Natural killer cell (primary cell): ENCODE data around the gene ITGAE. TPM values are rescaled to one million over a fixed set of nuclear protein-coding genes. Genes with fewer than 3 reads are reported as not detected.

ENCODE experiments used
- ATAC-seq, 3 donors: fragments of 150-1000 bp in 2 of 3; fragments of 200-7000 bp in 1 of 3; cut with Tn5 transposase; 1 replicate in 1 of 3; 2 replicates in 2 of 3; pipeline ENCODE4 v1.10.0; 2021; ENCODE audit warnings: mild to moderate bottlenecking in 2 of 3, moderate library complexity in 2 of 3
- DNase-seq, 2 donors: peaks; one replicate each; pipeline versions ENCODE4 v3.0.0 to v3.0.0-alpha.2; 2013 to 2021; ENCODE audit warnings: mixed read lengths in 1 of 2
- H3K27ac ChIP-seq: one replicate; pipeline ENCODE4 v1.5.1; 2013; ENCODE audit warnings: mild to moderate bottlenecking, low read length
- H3K27me3 ChIP-seq: one replicate; pipeline ENCODE4 v1.6.1; 2013; ENCODE audit warnings: low read length; ENCODE audit not compliant: control insufficient read depth, insufficient read depth
- H3K36me3 ChIP-seq: one replicate; pipeline ENCODE4 v1.6.1; 2013; ENCODE audit warnings: low read length; ENCODE audit not compliant: control insufficient read depth, insufficient read depth
- H3K4me1 ChIP-seq: one replicate; pipeline ENCODE4 v1.6.1; 2013; ENCODE audit warnings: low read length; ENCODE audit not compliant: control insufficient read depth, insufficient read depth
- H3K4me3 ChIP-seq: one replicate; pipeline ENCODE4 v1.5.1; 2013; ENCODE audit warnings: low read length
- H3K9me3 ChIP-seq: one replicate; pipeline ENCODE4 v1.6.1; 2013; ENCODE audit warnings: low read length; ENCODE audit not compliant: control insufficient read depth, insufficient read depth
- H3K27ac Mint-ChIP-seq, 2 donors: one replicate each; pipeline ENCODE4 v1.8.0; 2022; ENCODE audit warnings: mild to moderate bottlenecking in 2 of 2, mixed read lengths in 2 of 2, moderate library complexity in 1 of 2
- H3K27me3 Mint-ChIP-seq, 2 donors: one replicate each; pipeline ENCODE4 v1.8.0; 2022; ENCODE audit warnings: low read depth in 2 of 2, mixed read lengths in 2 of 2
- H3K36me3 Mint-ChIP-seq: one replicate; pipeline ENCODE4 v1.8.0; 2022; ENCODE audit warnings: mixed read lengths
- H3K4me1 Mint-ChIP-seq, 2 donors: one replicate each; pipeline ENCODE4 v1.8.0; 2022; ENCODE audit warnings: mixed read lengths in 2 of 2
- H3K4me3 Mint-ChIP-seq: one replicate; pipeline ENCODE4 v1.8.0; 2022; ENCODE audit warnings: mild to moderate bottlenecking, moderate library complexity, mixed read lengths
- H3K9me3 Mint-ChIP-seq, 2 donors: one replicate each; pipeline ENCODE4 v1.8.0; 2022; ENCODE audit warnings: mixed read lengths in 2 of 2
- CTCF ChIP-seq: fragments of 200-600 bp; IDR thresholded peaks from one replicate; pipeline ENCODE4 v1.8.0; 2022; ENCODE audit warnings: antibody characterized with exemption
- WGBS: methylation state at CpG from one replicate; pipeline ENCODE4 v1.1.7; 2013; ENCODE audit warnings: missing lambda C conversion rate; ENCODE audit not compliant: insufficient coverage; 5-methylcytosine and 5-hydroxymethylcytosine counted together
- intact Hi-C: fragments of 100-400 bp; cut with micrococcal nuclease; formaldehyde crosslinking; loops from one replicate; pipeline ENCODE4 v1.14.2; 2022
- total RNA-seq, 4 donors: library from RNA; stranded (reverse); fragments of 120-200 nt in 1 of 4; gene quantifications; one replicate each; pipeline versions ENCODE4 v1.2.3 to v1.2.4, GENCODE V29; 2013 to 2022

Gene ITGAE
- total RNA-seq, 3 donors from 2014 or later (not counting 1 experiment from before 2014, with no cell fraction given) = 12.8 to 13.8 (median 13.8) TPM

- ATAC-seq (no peak), DNase-seq (no peak)
- Histone ChIP-seq H3K36me3 (no peaks in the 10 kb centered on the region), H3K4me3 (no peak overlapping the region), H3K4me1 (no peaks in the 10 kb centered on the region), H3K27ac (no peak overlapping the region), H3K27me3 (no peaks in the 10 kb centered on the region), H3K9me3 (no peaks in the 10 kb centered on the region)
- Mint-ChIP-seq H3K27me3 (no peaks in the 10 kb centered on the region), H3K4me1 (peaks cover 0 to 6% of the 10 kb centered on the region in 2 donors), H3K36me3 (no peaks in the 10 kb centered on the region), H3K27ac (no peak overlapping the region), H3K9me3 (no peaks in the 10 kb centered on the region), H3K4me3 (no peak overlapping the region)
- 91% methylated on average over 5 of the region's 6 CpGs for WGBS
- no peak for TF ChIP-seq CTCF
- intact Hi-C loops = no loop called here
Observed at GRCh38 chr17:3780986-3781385, 20.0 kb downstream of the ITGAE start.

GRCh38 chr17:3777366-3778120 is 23.4 kb downstream of the ITGAE start:
- no peak overlapping the region for H3K4me3 ChIP-seq
- H3K4me3 Mint-ChIP-seq = no peak overlapping the region
- H3K9me3 Mint-ChIP-seq = no peaks in the 10 kb centered on the region

GRCh38 chr17:3773966-3774365 is 27.0 kb downstream of the ITGAE start:
- H3K27ac ChIP-seq = no peak overlapping the region
- Mint-ChIP-seq H3K9me3 (no peaks in the 10 kb centered on the region), H3K27me3 (peaks cover 0 to 4% of the 10 kb centered on the region in 2 donors), H3K36me3 (no peaks in the 10 kb centered on the region), H3K27ac (no peak overlapping the region), H3K4me1 (peaks cover 28 to 37% of the 10 kb centered on the region in 2 donors), H3K4me3 (no peak overlapping the region)
- H3K36me3 ChIP-seq = no peaks in the 10 kb centered on the region
- intact Hi-C loops = no loop called here
- no peak for TF ChIP-seq CTCF
- no peak overlapping the region for H3K4me3 ChIP-seq
- no peak for ATAC-seq
- no peak for DNase-seq
- H3K27me3 ChIP-seq = no peaks in the 10 kb centered on the region
- H3K4me1 ChIP-seq = peaks cover 35% of the 10 kb centered on the region
- 95% methylated on average over 3 of the region's 3 CpGs for WGBS
- H3K9me3 ChIP-seq = no peaks in the 10 kb centered on the region

More at GRCh38 chr17:3777366-3778120, 23.4 kb downstream of the ITGAE start:
- ATAC-seq (no peak), DNase-seq (no peak)
- H3K27me3 ChIP-seq = no peaks in the 10 kb centered on the region
- H3K9me3 ChIP-seq = no peaks in the 10 kb centered on the region
- no peaks in the 10 kb centered on the region for H3K4me1 ChIP-seq
- H3K36me3 Mint-ChIP-seq = no peaks in the 10 kb centered on the region
- WGBS = 92% methylated on average over 19 of the region's 20 CpGs
- H3K36me3 ChIP-seq = no peaks in the 10 kb centered on the region
- no peak for TF ChIP-seq CTCF
- H3K27ac ChIP-seq = no peak overlapping the region
- H3K27me3 Mint-ChIP-seq = no peaks in the 10 kb centered on the region
- intact Hi-C loops = no loop called here
- no peak overlapping the region for H3K27ac Mint-ChIP-seq
- peaks cover 0 to 7% of the 10 kb centered on the region in 2 donors for H3K4me1 Mint-ChIP-seq

DNA sequence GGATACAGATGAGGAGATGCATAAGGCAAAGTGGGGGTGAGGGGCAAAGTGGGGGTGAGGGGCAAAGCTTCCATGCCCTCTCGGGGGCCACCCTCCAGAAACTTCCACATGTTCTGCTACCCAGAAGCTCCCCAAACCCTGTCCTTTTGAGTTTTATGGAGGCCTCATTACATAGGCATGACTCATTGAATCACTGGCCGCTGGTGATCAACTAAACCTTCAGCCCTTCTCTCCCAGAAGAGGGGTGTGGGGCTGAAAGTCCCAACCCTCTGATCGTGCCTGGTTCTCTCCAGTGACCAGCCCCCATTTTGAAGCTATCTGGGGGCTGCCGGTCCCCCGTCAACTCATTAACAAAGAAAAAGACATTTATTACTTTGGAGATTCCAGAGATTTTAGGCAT is 27.5 kb downstream of the ITGAE start:
- Mint-ChIP-seq H3K4me3 (no peak overlapping the region), H3K4me1 (peaks cover 33 to 41% of the 10 kb centered on the region in 2 donors), H3K27ac (no peak overlapping the region), H3K9me3 (peaks cover 0 to 1% of the 10 kb centered on the region in 2 donors), H3K27me3 (peaks cover 0 to 4% of the 10 kb centered on the region in 2 donors), H3K36me3 (no peaks in the 10 kb centered on the region)
- Histone ChIP-seq H3K36me3 (no peaks in the 10 kb centered on the region), H3K9me3 (no peaks in the 10 kb centered on the region), H3K27ac (no peak overlapping the region), H3K4me3 (no peak overlapping the region), H3K4me1 (peaks cover 39% of the 10 kb centered on the region), H3K27me3 (no peaks in the 10 kb centered on the region)
- ATAC-seq = no peak
- TF ChIP-seq CTCF = no peak
- no peak for DNase-seq
- intact Hi-C loops = no loop called here
- 87% methylated on average over 5 of the region's 5 CpGs for WGBS
